Heart left ventricle (tissue), 13 donors: ENCODE results near the gene EHMT2.

ENCODE experiments used
- CTCF ChIP-seq, 12 donors: fragments of 200-600 bp; sonication (generic) in 4 of 12; IDR thresholded peaks; one replicate each; pipeline versions ENCODE4 v1.5.0 to v1.8.0; 2018 to 2022; ENCODE audit warnings: antibody characterized with exemption in 12 of 12, mild to moderate bottlenecking in 5 of 12
- POLR2A ChIP-seq, 2 donors: fragments of 450-650 bp; IDR thresholded peaks; one replicate each; pipeline ENCODE4 v1.6.1; 2017; ENCODE audit warnings: antibody characterized with exemption in 2 of 2, mild to moderate bottlenecking in 2 of 2, moderate library complexity in 2 of 2
- donor health status: ischemic (EF 13 %, LVEDD 7.1; RV severe dilation, severe dysfunction).
- donor health status: DM: no; HTN: yes; CAD: no.
- donor health status: DM: no; HTN: no; CAD: no.
- donor health status: ischemic (EF 25% LVEDD 6.9; RV normal size, moderate dysfunction).
- donor health status: ischemic (EF 25% LVEDD 5.7; RV mildly dilated, moderate dysfunction).
- donor health status: ischemic (EF 35%, LVEDD 5.7; RV mildly dilated, moderate dysfunction).
- donor health status: nonischemic (EF 11% LVEDD 7.7; RV severe dilation, severe dysfunction).
- donor health status: DM: yes; HTN: yes; CAD: no.
- donor health status: PGD.
- donor health status: ischemic (EF 29% LVEDD 5.4; RV normal size, mild dysfunction).
- donor health status: nonischemic (EF 23%, LVEDD 6.1; RV moderate dilation, normal function).

DNA sequence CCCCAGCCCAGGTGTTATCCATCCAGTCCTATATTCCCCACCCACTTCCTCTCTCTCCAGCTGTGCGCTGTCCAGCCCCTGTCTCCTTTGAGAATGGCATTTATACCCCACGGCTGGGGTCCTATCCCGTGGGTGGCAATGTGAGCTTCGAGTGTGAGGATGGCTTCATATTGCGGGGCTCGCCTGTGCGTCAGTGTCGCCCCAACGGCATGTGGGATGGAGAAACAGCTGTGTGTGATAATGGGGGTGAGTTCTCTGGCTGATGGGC lies 31.1 kb upstream of the EHMT2 start:
- TF ChIP-seq POLR2A (IDR thresholded peaks at IDR 0.05) (no peak), CTCF (IDR thresholded peaks at IDR 0.05) (no peak)
